HepG2 (cell line): ENCODE data around the gene ADAM8. TPM values are rescaled to one million over a fixed set of nuclear protein-coding genes. Genes with fewer than 3 reads are reported as not detected.

Source experiments
- ATAC-seq: fragments of 200-7000 bp; cut with Tn5 transposase; 3 replicates; pipeline ENCODE4 v1.9.1; 2020; ENCODE audit warnings: mild to moderate bottlenecking, moderate library complexity
- BruUV-seq: library from RNA; stranded (reverse); fragments of 400-500 nt; replicated peaks from 2 replicates; lab custom pipeline; 2021; lab: Mats Ljungman, UMichigan
- CTCF ChIA-PET: fragments of 300-600 bp; formaldehyde crosslinking; extraction: SDS; loops from one replicate; lab custom pipeline; 2021; ENCODE audit warnings: low total read pairs, inconsistent platforms, low intra/inter-chr PET ratio; lab: Yijun Ruan, JAX
- POLR2A ChIA-PET: fragments of 350-600 bp; sonication (Branson Sonifier 250); formaldehyde crosslinking; loops from one replicate; lab custom pipeline; 2020; ENCODE audit warnings: antibody characterized with exemption, inconsistent platforms; lab: Yijun Ruan, JAX
- DNase-seq: peaks from one replicate; pipeline ENCODE4 v3.0.0-alpha.2; 2015; ENCODE audit warnings: low spot score
- FAIRE-seq: peaks from 3 replicates; lab custom pipeline; 2011; peaks lifted over from hg19 to GRCh38; lab: Jason Lieb, UNC
- H2AFZ ChIP-seq: one replicate; pipeline ENCODE4 v1.6.1; 2011; ENCODE audit warnings: low read length, inconsistent platforms
- H3K27ac ChIP-seq: fragments of 300-600 bp; 3 replicates; pipeline ENCODE4 v1.8.0; 2011; ENCODE audit warnings: mixed run types, mild to moderate bottlenecking, mixed read lengths, low read length, inconsistent platforms; ENCODE audit not compliant: insufficient read depth; ENCODE audit errors: extremely low read length
- H3K27me3 ChIP-seq, 2 experiments: fragments of 200-600 bp in 1 of 2; 2 replicates in 1 of 2; 3 replicates in 1 of 2; pipeline versions ENCODE4 v1.6.0 to v1.8.0; 2011; ENCODE audit warnings: low read length in 2 of 2, mild to moderate bottlenecking in 2 of 2, moderate library complexity in 2 of 2, inconsistent platforms in 1 of 2; ENCODE audit not compliant: insufficient read depth in 2 of 2, control insufficient read depth in 1 of 2
- H3K36me3 ChIP-seq, 2 experiments: fragments of 200-600 bp in 1 of 2; replicated peaks in 1 of 2; 2 replicates in 1 of 2; 3 replicates in 1 of 2; pipeline versions ENCODE4 v1.5.1 to v1.8.0; 2011; ENCODE audit warnings: low read length in 2 of 2, inconsistent platforms in 1 of 2; ENCODE audit not compliant: insufficient read depth in 2 of 2, control insufficient read depth in 1 of 2
- H3K4me1 ChIP-seq: 2 replicates; pipeline ENCODE4 v1.5.1; 2012; ENCODE audit warnings: low read length, inconsistent platforms; ENCODE audit not compliant: insufficient read depth
- H3K4me2 ChIP-seq: 2 replicates; pipeline ENCODE4 v1.6.0; 2011; ENCODE audit warnings: low read depth, low read length, inconsistent platforms
- H3K4me3 ChIP-seq, 3 experiments: fragments of 200-600 bp in 1 of 3; sonication (generic), shearing (Covaris generic) in 1 of 3; replicated peaks in 1 of 3; 2 replicates each; pipeline ENCODE4 v1.5.1; 2011 to 2016; ENCODE audit warnings: low read length in 3 of 3, inconsistent platforms in 2 of 3, low read depth in 2 of 3, mild to moderate bottlenecking in 2 of 3, control low read depth in 1 of 3, mixed read lengths in 1 of 3; ENCODE audit not compliant: insufficient read depth in 1 of 3
- H3K79me2 ChIP-seq: one replicate; pipeline ENCODE4 v1.6.1; 2011; ENCODE audit warnings: low read length, inconsistent platforms; ENCODE audit not compliant: insufficient read depth
- H3K9ac ChIP-seq: 2 replicates; pipeline ENCODE4 v1.6.0; 2011; ENCODE audit warnings: mild to moderate bottlenecking, low read depth, low read length, inconsistent platforms; ENCODE audit not compliant: insufficient read depth
- H3K9me3 ChIP-seq: 2 replicates; pipeline ENCODE4 v1.5.1; 2012; ENCODE audit warnings: mild to moderate bottlenecking, low read length
- H4K20me1 ChIP-seq: 2 replicates; pipeline ENCODE4 v1.6.0; 2011; ENCODE audit warnings: inconsistent platforms, mild to moderate bottlenecking, low read length, moderate library complexity; ENCODE audit not compliant: insufficient read depth
- GPN1 ChIP-seq: sonication (generic); formaldehyde crosslinking; IDR thresholded peaks from 2 replicates; pipeline ENCODE4 v1.5.1; 2020; ENCODE audit warnings: missing genetic modification reagents, borderline replicate concordance
- HDAC2 ChIP-seq: sonication (generic); formaldehyde crosslinking; IDR thresholded peaks from 2 replicates; pipeline ENCODE4 v1.4.0; 2020; ENCODE audit warnings: missing genetic modification reagents
- HNRNPK ChIP-seq: fragments of 200-400 bp; formaldehyde crosslinking; IDR thresholded peaks from 2 replicates; pipeline ENCODE4 v1.6.1; 2018; ENCODE audit warnings: low read length, low read depth, moderate library complexity, mild to moderate bottlenecking; ENCODE audit not compliant: poor library complexity, severe bottlenecking
- NFATC3 ChIP-seq: sonication (generic); formaldehyde crosslinking; IDR thresholded peaks from 2 replicates; pipeline ENCODE4 v1.5.1; 2020; ENCODE audit warnings: mild to moderate bottlenecking, missing genetic modification reagents
- PCBP1 ChIP-seq: fragments of 200-400 bp; formaldehyde crosslinking; IDR thresholded peaks from 2 replicates; pipeline ENCODE4 v1.6.1; 2017; ENCODE audit warnings: mild to moderate bottlenecking, low read depth, low read length, borderline replicate concordance
- PITX1 ChIP-seq: sonication (generic); formaldehyde crosslinking; IDR thresholded peaks from 2 replicates; pipeline ENCODE4 v1.5.1; 2020; ENCODE audit warnings: mild to moderate bottlenecking, missing genetic modification reagents
- POLR2AphosphoS2 ChIP-seq: IDR thresholded peaks from 2 replicates; pipeline ENCODE4 v1.6.1; 2011; ENCODE audit warnings: low read depth, low read length, improper control_type of control experiment
- SALL1 ChIP-seq: sonication (generic); formaldehyde crosslinking; IDR thresholded peaks from 2 replicates; pipeline ENCODE4 v1.8.0; 2022; ENCODE audit warnings: mild to moderate bottlenecking, missing genetic modification reagents
- SOX13 ChIP-seq, 3 experiments: fragments of 450-650 bp in 1 of 3; sonication (generic) in 1 of 3; formaldehyde crosslinking in 1 of 3; IDR thresholded peaks in 2 of 3; conservative IDR thresholded peaks in 1 of 3; 2 replicates each; pipeline versions ENCODE4 v1.5.0 to v1.6.1; 2016 to 2020; ENCODE audit warnings: antibody characterized with exemption in 1 of 3, mild to moderate bottlenecking in 1 of 3, missing compliant biosample characterization in 1 of 3, missing genetic modification reagents in 1 of 3, moderate library complexity in 1 of 3
- ZNF12 ChIP-seq: sonication (generic); formaldehyde crosslinking; IDR thresholded peaks from 2 replicates; pipeline ENCODE4 v1.5.0; 2020; ENCODE audit warnings: missing genetic modification reagents
- ZNF230 ChIP-seq: sonication (generic); formaldehyde crosslinking; IDR thresholded peaks from 2 replicates; pipeline ENCODE4 v1.4.0; 2020; ENCODE audit warnings: mild to moderate bottlenecking, missing genetic modification reagents
- ZNF251 ChIP-seq: sonication (generic); formaldehyde crosslinking; IDR thresholded peaks from 2 replicates; pipeline ENCODE4 v1.9.0; 2021; ENCODE audit warnings: mild to moderate bottlenecking, missing genetic modification reagents
- ZNF552 ChIP-seq: sonication (generic); formaldehyde crosslinking; IDR thresholded peaks from 2 replicates; pipeline ENCODE4 v1.9.0; 2022; ENCODE audit warnings: missing genetic modification reagents, mild to moderate bottlenecking, borderline replicate concordance
- ZNF747 ChIP-seq: sonication (generic); formaldehyde crosslinking; IDR thresholded peaks from 2 replicates; pipeline ENCODE4 v1.8.1; 2023; ENCODE audit warnings: missing genetic modification reagents, mild to moderate bottlenecking, borderline replicate concordance
- ZNF777 ChIP-seq: sonication (generic); formaldehyde crosslinking; IDR thresholded peaks from 2 replicates; pipeline ENCODE4 v1.4.0; 2020; ENCODE audit warnings: missing genetic modification reagents
- WGBS: methylation state at CpG from one replicate; pipeline ENCODE4 v1.1.6; 2017; ENCODE audit warnings: low lambda C conversion rate; 5-methylcytosine and 5-hydroxymethylcytosine counted together
- in situ Hi-C: cut with HindIII; loops from 2 replicates; pipeline ENCODE4 v1.10.0; 2017; ENCODE audit warnings: low pct_unique_long_range_greater_than_20kb; ENCODE audit not compliant: extremely low pct_ligation_motif_present
- intact Hi-C: fragments of 100-400 bp; cut with micrococcal nuclease; formaldehyde crosslinking; loops from one replicate; pipeline ENCODE4 v1.10.0; 2022; ENCODE audit not compliant: unreplicated experiment
- polyA plus RNA-seq, 8 experiments: library from polyadenylated mRNA; depleted of rRNA in 3 of 8; stranded (reverse) in 7 of 8; unstranded in 1 of 8; fragments of >200 nt; fragmentation: Illumina TruSeq in 4 of 8; extraction: Trizol in 4 of 8; gene quantifications; 2 replicates each; pipeline versions ENCODE4 v1.2.1 to v1.2.3, GENCODE V29; 2011 to 2016; ENCODE audit warnings: low read depth in 4 of 8, missing spikeins in 1 of 8, mixed read lengths in 1 of 8; ENCODE audit not compliant: insufficient read depth in 1 of 8
- total RNA-seq, 5 experiments: library from RNA; depleted of rRNA; stranded (reverse); fragments of >200 nt; fragmentation: Illumina TruSeq; extraction: Trizol; gene quantifications; 2 replicates each; pipeline ENCODE4 v1.2.3, GENCODE V29; 2016; ENCODE audit warnings: low read depth in 1 of 5
- TF ChIP-seq, protein P1 (sequence below), 2 experiments: fragments of 450-650 bp in 1 of 2; sonication (generic) in 1 of 2; formaldehyde crosslinking in 1 of 2; IDR thresholded peaks; 2 replicates each; pipeline versions ENCODE4 v1.6.1 to v1.8.0; 2016 to 2022; ENCODE audit warnings: antibody characterized with exemption in 1 of 2, mild to moderate bottlenecking in 1 of 2, missing genetic modification reagents in 1 of 2

ADAM8 gene
- total and polyA plus RNA-seq, 2 of the 13 experiments (the other 11 are each of a cell fraction or from before 2014, with no cell fraction given), result 0.24 to 0.93 TPM

GRCh38 chr10:133243593-133243992, 33.1 kb downstream of the ADAM8 start:
- Histone ChIP-seq H2AFZ (no peak overlapping the region), H3K9ac (no peak overlapping the region), H3K4me1 (peaks cover 23% of the 10 kb centered on the region), H3K9me3 (no peaks in the 10 kb centered on the region), H3K4me3 (no peak overlapping the region), H3K27me3 (peaks cover 21 to 67% of the 10 kb centered on the region in 2 experiments; a peak in 4 of 5 replicates), H3K27ac (no peak overlapping the region), H3K79me2 (no peaks in the 10 kb centered on the region), H3K4me2 (no peak overlapping the region), H4K20me1 (no peaks in the 10 kb centered on the region), H3K36me3 (no peaks in the 10 kb centered on the region)
- 36% methylated on average over 7 of the region's 14 CpGs for WGBS
- POLR2A ChIA-PET, result no interaction called here
- ATAC-seq, result no peak
- FAIRE-seq, result no peak
- no peak for DNase-seq
- in situ Hi-C loops, result no loop called here
- TF ChIP-seq ZNF747 (CRISPR knock-in tag) (no peak), ZNF12 (no peak), ZNF552 (CRISPR knock-in tag) (no peak), GPN1 (CRISPR knock-in tag) (no peak), HNRNPK (no peak), PITX1 (CRISPR knock-in tag) (no peak), PCBP1 (no peak), SALL1 (CRISPR knock-in tag) (no peak), ZNF230 (CRISPR knock-in tag) (no peak), SOX13 (IDR thresholded peaks at IDR 0.05) (no peak), SOX13 (CRISPR knock-in tag; conservative IDR thresholded peaks at IDR 0.05 in 1 of 2, IDR thresholded peaks at IDR 0.05 in 1 of 2) (no peak), ZNF777 (no peak), POLR2AphosphoS2 (no peak), HDAC2 (CRISPR knock-in tag) (no peak), ZNF251 (no peak), NFATC3 (CRISPR knock-in tag) (no peak)
- TF ChIP-seq, protein P1, sequence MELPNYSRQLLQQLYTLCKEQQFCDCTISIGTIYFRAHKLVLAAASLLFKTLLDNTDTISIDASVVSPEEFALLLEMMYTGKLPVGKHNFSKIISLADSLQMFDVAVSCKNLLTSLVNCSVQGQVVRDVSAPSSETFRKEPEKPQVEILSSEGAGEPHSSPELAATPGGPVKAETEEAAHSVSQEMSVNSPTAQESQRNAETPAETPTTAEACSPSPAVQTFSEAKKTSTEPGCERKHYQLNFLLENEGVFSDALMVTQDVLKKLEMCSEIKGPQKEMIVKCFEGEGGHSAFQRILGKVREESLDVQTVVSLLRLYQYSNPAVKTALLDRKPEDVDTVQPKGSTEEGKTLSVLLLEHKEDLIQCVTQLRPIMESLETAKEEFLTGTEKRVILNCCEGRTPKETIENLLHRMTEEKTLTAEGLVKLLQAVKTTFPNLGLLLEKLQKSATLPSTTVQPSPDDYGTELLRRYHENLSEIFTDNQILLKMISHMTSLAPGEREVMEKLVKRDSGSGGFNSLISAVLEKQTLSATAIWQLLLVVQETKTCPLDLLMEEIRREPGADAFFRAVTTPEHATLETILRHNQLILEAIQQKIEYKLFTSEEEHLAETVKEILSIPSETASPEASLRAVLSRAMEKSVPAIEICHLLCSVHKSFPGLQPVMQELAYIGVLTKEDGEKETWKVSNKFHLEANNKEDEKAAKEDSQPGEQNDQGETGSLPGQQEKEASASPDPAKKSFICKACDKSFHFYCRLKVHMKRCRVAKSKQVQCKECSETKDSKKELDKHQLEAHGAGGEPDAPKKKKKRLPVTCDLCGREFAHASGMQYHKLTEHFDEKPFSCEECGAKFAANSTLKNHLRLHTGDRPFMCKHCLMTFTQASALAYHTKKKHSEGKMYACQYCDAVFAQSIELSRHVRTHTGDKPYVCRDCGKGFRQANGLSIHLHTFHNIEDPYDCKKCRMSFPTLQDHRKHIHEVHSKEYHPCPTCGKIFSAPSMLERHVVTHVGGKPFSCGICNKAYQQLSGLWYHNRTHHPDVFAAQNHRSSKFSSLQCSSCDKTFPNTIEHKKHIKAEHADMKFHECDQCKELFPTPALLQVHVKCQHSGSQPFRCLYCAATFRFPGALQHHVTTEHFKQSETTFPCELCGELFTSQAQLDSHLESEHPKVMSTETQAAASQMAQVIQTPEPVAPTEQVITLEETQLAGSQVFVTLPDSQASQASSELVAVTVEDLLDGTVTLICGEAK (IDR thresholded peaks at IDR 0.05), result no peak
- TF ChIP-seq, protein P1 (CRISPR knock-in tag; IDR thresholded peaks at IDR 0.05), result no peak
- CTCF ChIA-PET, result no interaction called here
- no TSS peak for BruUV-seq
- intact Hi-C loops, result no loop called here
